ENCODE results near the gene CDC20. TPM values are rescaled to one million over a fixed set of nuclear protein-coding genes. Genes with fewer than 3 reads are reported as not detected.
A peak's percentile ranks its signal among the peaks of the same experiment; 100 is the strongest.

CDC20 gene
- total RNA-seq, 1 donor from 2014 or later = 15.2 TPM

GRCh38 chr1:43363935-43364525 lies 5.2 kb downstream of the CDC20 start:
- Mint-ChIP-seq H3K4me1 (ENCODE audit: unreplicated experiment) (peaks cover 59% of the 10 kb centered on the region), H3K27ac (ENCODE audit: unreplicated experiment) (peak overlapping the region; percentile 12)

GRCh38 chr1:43365678-43366077 lies 6.9 kb downstream of the CDC20 start:
- Mint-ChIP-seq H3K9me3 (ENCODE audit: unreplicated experiment) (no peaks in the 10 kb centered on the region), H3K27ac (ENCODE audit: unreplicated experiment) (peak overlapping the region; percentile 71), H3K4me1 (ENCODE audit: unreplicated experiment) (peaks cover 48% of the 10 kb centered on the region), H3K36me3 (ENCODE audit: unreplicated experiment) (peaks cover 19% of the 10 kb centered on the region), H3K4me3 (ENCODE audit: unreplicated experiment) (peak overlapping the region; percentile 84), H3K27me3 (ENCODE audit: unreplicated experiment) (no peaks in the 10 kb centered on the region)
- no peak for TF ChIP-seq CTCF (IDR thresholded peaks at IDR 0.05)
- DNase-seq (ENCODE audit: extremely low spot score, unreplicated experiment) = no peak

More at GRCh38 chr1:43363935-43364525, 5.2 kb downstream of the CDC20 start:
- Mint-ChIP-seq H3K9me3 (ENCODE audit: unreplicated experiment) (no peaks in the 10 kb centered on the region), H3K36me3 (ENCODE audit: unreplicated experiment) (peaks cover 19% of the 10 kb centered on the region), H3K27me3 (ENCODE audit: unreplicated experiment) (no peaks in the 10 kb centered on the region), H3K4me3 (ENCODE audit: unreplicated experiment) (no peak overlapping the region)
- no peak for TF ChIP-seq CTCF (IDR thresholded peaks at IDR 0.05)
- no peak for DNase-seq (ENCODE audit: extremely low spot score, unreplicated experiment)

GRCh38 chr1:43366179-43366578 lies 7.4 kb downstream of the CDC20 start:
- Mint-ChIP-seq H3K4me3 (ENCODE audit: unreplicated experiment) (peak overlapping the region; percentile 84), H3K4me1 (ENCODE audit: unreplicated experiment) (peaks cover 44% of the 10 kb centered on the region), H3K27me3 (ENCODE audit: unreplicated experiment) (no peaks in the 10 kb centered on the region), H3K9me3 (ENCODE audit: unreplicated experiment) (no peaks in the 10 kb centered on the region), H3K27ac (ENCODE audit: unreplicated experiment) (peak overlapping the region; percentile 71), H3K36me3 (ENCODE audit: unreplicated experiment) (peaks cover 19% of the 10 kb centered on the region)
- no peak for TF ChIP-seq CTCF (IDR thresholded peaks at IDR 0.05)
- DNase-seq (ENCODE audit: extremely low spot score, unreplicated experiment) = no peak

- no peak for DNase-seq (ENCODE audit: extremely low spot score, unreplicated experiment)
- peak overlapping the region; percentile 84 for H3K4me3 Mint-ChIP-seq (ENCODE audit: unreplicated experiment)
- no peaks in the 10 kb centered on the region for H3K27me3 Mint-ChIP-seq (ENCODE audit: unreplicated experiment)
Observed at GRCh38 chr1:43366601-43367025, 7.8 kb downstream of the CDC20 start.

More at GRCh38 chr1:43366601-43367025, 7.8 kb downstream of the CDC20 start:
- peaks cover 40% of the 10 kb centered on the region for H3K4me1 Mint-ChIP-seq (ENCODE audit: unreplicated experiment)
- H3K9me3 Mint-ChIP-seq (ENCODE audit: unreplicated experiment) = no peaks in the 10 kb centered on the region
- peak overlapping the region; percentile 70 for H3K27ac Mint-ChIP-seq (ENCODE audit: unreplicated experiment)
- TF ChIP-seq CTCF (IDR thresholded peaks at IDR 0.05) = no peak
- H3K36me3 Mint-ChIP-seq (ENCODE audit: unreplicated experiment) = peaks cover 19% of the 10 kb centered on the region

Data from osteocyte (in vitro differentiated cells).